ENCODE measurements around the gene PKIG.

GRCh38 chr20:44649126-44649525, 66.7 kb downstream of the PKIG start:
- TF ChIP-seq, protein P1, sequence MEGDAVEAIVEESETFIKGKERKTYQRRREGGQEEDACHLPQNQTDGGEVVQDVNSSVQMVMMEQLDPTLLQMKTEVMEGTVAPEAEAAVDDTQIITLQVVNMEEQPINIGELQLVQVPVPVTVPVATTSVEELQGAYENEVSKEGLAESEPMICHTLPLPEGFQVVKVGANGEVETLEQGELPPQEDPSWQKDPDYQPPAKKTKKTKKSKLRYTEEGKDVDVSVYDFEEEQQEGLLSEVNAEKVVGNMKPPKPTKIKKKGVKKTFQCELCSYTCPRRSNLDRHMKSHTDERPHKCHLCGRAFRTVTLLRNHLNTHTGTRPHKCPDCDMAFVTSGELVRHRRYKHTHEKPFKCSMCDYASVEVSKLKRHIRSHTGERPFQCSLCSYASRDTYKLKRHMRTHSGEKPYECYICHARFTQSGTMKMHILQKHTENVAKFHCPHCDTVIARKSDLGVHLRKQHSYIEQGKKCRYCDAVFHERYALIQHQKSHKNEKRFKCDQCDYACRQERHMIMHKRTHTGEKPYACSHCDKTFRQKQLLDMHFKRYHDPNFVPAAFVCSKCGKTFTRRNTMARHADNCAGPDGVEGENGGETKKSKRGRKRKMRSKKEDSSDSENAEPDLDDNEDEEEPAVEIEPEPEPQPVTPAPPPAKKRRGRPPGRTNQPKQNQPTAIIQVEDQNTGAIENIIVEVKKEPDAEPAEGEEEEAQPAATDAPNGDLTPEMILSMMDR (IDR thresholded peaks at IDR 0.05): no peak
- TF ChIP-seq POLR2A (IDR thresholded peaks at IDR 0.05): no peak

All from sigmoid colon (tissue), 3 donors.